ENCODE data around the gene FLYWCH1.

- TF ChIP-seq EZH2 (IDR thresholded peaks at IDR 0.05) (no peak), POLR2AphosphoS5 (IDR thresholded peaks at IDR 0.05; ENCODE audit: borderline replicate concordance, low read depth, low read length) (peak; percentile 43)
Observed at GRCh38 chr16:2973093-2973492, 61.4 kb downstream of the FLYWCH1 start.
